Astrocyte (in vitro differentiated cells and primary cell): ENCODE results near the gene USP16.

ENCODE experiments used
- EZH2 ChIP-seq: IDR thresholded peaks from 2 replicates; pipeline ENCODE4 v1.6.1; 2012; ENCODE audit warnings: mild to moderate bottlenecking, low read length, inconsistent platforms; ENCODE audit not compliant: insufficient read depth
- TF ChIP-seq, protein P1 (sequence below): IDR thresholded peaks from 2 replicates; pipeline ENCODE4 v1.5.1; 2011; ENCODE audit warnings: low read depth, mild to moderate bottlenecking, inconsistent platforms, low read length, moderate library complexity; ENCODE audit not compliant: insufficient read depth

- TF ChIP-seq, protein P1, sequence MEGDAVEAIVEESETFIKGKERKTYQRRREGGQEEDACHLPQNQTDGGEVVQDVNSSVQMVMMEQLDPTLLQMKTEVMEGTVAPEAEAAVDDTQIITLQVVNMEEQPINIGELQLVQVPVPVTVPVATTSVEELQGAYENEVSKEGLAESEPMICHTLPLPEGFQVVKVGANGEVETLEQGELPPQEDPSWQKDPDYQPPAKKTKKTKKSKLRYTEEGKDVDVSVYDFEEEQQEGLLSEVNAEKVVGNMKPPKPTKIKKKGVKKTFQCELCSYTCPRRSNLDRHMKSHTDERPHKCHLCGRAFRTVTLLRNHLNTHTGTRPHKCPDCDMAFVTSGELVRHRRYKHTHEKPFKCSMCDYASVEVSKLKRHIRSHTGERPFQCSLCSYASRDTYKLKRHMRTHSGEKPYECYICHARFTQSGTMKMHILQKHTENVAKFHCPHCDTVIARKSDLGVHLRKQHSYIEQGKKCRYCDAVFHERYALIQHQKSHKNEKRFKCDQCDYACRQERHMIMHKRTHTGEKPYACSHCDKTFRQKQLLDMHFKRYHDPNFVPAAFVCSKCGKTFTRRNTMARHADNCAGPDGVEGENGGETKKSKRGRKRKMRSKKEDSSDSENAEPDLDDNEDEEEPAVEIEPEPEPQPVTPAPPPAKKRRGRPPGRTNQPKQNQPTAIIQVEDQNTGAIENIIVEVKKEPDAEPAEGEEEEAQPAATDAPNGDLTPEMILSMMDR = no peak
- no peak for TF ChIP-seq EZH2
These were observed 9.4 kb downstream of the USP16 start for GRCh38 chr21:29033871-29034270.
